Psoas muscle (tissue), 8 donors: Measurements from ENCODE around the gene CCN2. TPM values are rescaled to one million over a fixed set of nuclear protein-coding genes. Genes with fewer than 3 reads are reported as not detected.

Experiments used
- ATAC-seq, 4 donors: fragments of 200-7000 bp; cut with Tn5 transposase; one replicate each; pipeline ENCODE4 v1.9.1; 2020; ENCODE audit warnings: moderate library complexity in 3 of 4, mild to moderate bottlenecking in 2 of 4
- DNase-seq, 2 donors: peaks; one replicate each; pipeline ENCODE4 v3.0.0-alpha.2; 2020
- H3K27ac ChIP-seq: fragments of 200-600 bp; one replicate; pipeline ENCODE4 v1.8.0; 2022
- H3K27me3 ChIP-seq, 3 donors: fragments of 200-600 bp in 1 of 3; one replicate each; pipeline versions ENCODE4 v1.6.1 to v1.8.0; 2013 to 2022; ENCODE audit warnings: low read length in 2 of 3, mild to moderate bottlenecking in 2 of 3, moderate library complexity in 1 of 3; ENCODE audit not compliant: insufficient read depth in 3 of 3
- H3K36me3 ChIP-seq, 2 donors: fragments of 200-600 bp in 1 of 2; one replicate each; pipeline versions ENCODE4 v1.6.1 to v1.8.0; 2013 to 2022; ENCODE audit warnings: low read depth in 1 of 2, mild to moderate bottlenecking in 1 of 2, moderate library complexity in 1 of 2; ENCODE audit not compliant: insufficient read depth in 1 of 2
- H3K4me1 ChIP-seq: fragments of 200-600 bp; one replicate; pipeline ENCODE4 v1.8.0; 2022
- H3K4me3 ChIP-seq: fragments of 200-600 bp; one replicate; pipeline ENCODE4 v1.8.0; 2022; ENCODE audit warnings: mild to moderate bottlenecking
- H3K9me3 ChIP-seq: fragments of 200-600 bp; one replicate; pipeline ENCODE4 v1.8.0; 2022
- CTCF ChIP-seq: fragments of 200-600 bp; IDR thresholded peaks from one replicate; pipeline ENCODE4 v1.8.0; 2022; ENCODE audit warnings: antibody characterized with exemption
- WGBS, 3 donors: extraction: QIAGEN DNeasy Blood & Tissue Kit; methylation state at CpG; one replicate each; pipeline versions ENCODE4 v1.1.6 to v1.1.7; 2013; 5-methylcytosine and 5-hydroxymethylcytosine counted together
- intact Hi-C, 2 donors: fragments of 100-400 bp; cut with DNase I; formaldehyde crosslinking; loops; one replicate each; pipeline versions ENCODE4 v1.11.0 to v1.14.2; 2022
- polyA plus RNA-seq, 3 donors: library from polyadenylated mRNA; stranded (reverse); fragments of 200-250 nt; gene quantifications; one replicate each; pipeline ENCODE4 v1.2.3, GENCODE V29; 2013
- total RNA-seq, 4 donors: library from RNA; stranded (reverse); fragmentation: NEBNext Ultra II Directional in 2 of 4; extraction: Animal tissue kit (Norgen Biotek cat#: 25700) in 2 of 4; gene quantifications; one replicate each; pipeline versions ENCODE4 v1.2.1 to v1.2.4, GENCODE V29; 2021 to 2023
- donor health status: healthy with polysubstance abuse.
- donor health status: DM: no; HTN: no; CAD: no; lungs with moderate emphysema.
- donor health status: Bipolar disorder and iron deficiency.
- donor health status: healthy.
- donor health status: DM: yes; HTN: yes; CAD: no.
- donor health status: DM: no; HTN: no; CAD: no.
- donor health status: DM: no; HTN: no; CAD: no.
- donor health status: DM: yes; HTN: yes; CAD: no.

Gene CCN2
- total and polyA plus RNA-seq, 7 donors: 4.1 to 25.0 (median 14.3) TPM

- Histone ChIP-seq H3K9me3 (no peaks in the 10 kb centered on the region), H3K27me3 (no peaks in the 10 kb centered on the region), H3K36me3 (no peaks in the 10 kb centered on the region), H3K4me1 (no peaks in the 10 kb centered on the region), H3K27ac (no peak overlapping the region), H3K4me3 (no peak overlapping the region)
- DNase-seq (no peak), ATAC-seq (no peak)
- WGBS, 3 donors: 93 to 98% (median 95%) methylated on average over 2 of the region's 2 CpGs
- intact Hi-C loops: no loop called here
- no peak for TF ChIP-seq CTCF
Measured at GRCh38 chr6:131982740-131983259, 31.6 kb upstream of the CCN2 start.

- DNase-seq (no peak), ATAC-seq (no peak)
- H3K4me3 ChIP-seq: no peak overlapping the region
- no peaks in the 10 kb centered on the region for H3K9me3 ChIP-seq
- intact Hi-C loops: no loop called here
- no peak overlapping the region for H3K27ac ChIP-seq
- no peaks in the 10 kb centered on the region for H3K36me3 ChIP-seq
- H3K27me3 ChIP-seq: no peaks in the 10 kb centered on the region
- no peaks in the 10 kb centered on the region for H3K4me1 ChIP-seq
- 94 to 99% (median 96%) methylated on average over 3 of the region's 3 CpGs for WGBS, 3 donors
- no peak for TF ChIP-seq CTCF
Measured at GRCh38 chr6:131981624-131981978, 30.4 kb upstream of the CCN2 start.

GRCh38 chr6:131980791-131981623 lies 29.8 kb upstream of the CCN2 start:
- no peak for TF ChIP-seq CTCF
- intact Hi-C loops: no loop called here
- DNase-seq: no peak
- no peaks in the 10 kb centered on the region for H3K4me1 ChIP-seq
- ATAC-seq: no peak
- no peaks in the 10 kb centered on the region for H3K36me3 ChIP-seq
- no peaks in the 10 kb centered on the region for H3K27me3 ChIP-seq
- WGBS, 3 donors: 55 to 60% (median 56%) methylated on average over 8 of the region's 8 CpGs
- no peak overlapping the region for H3K4me3 ChIP-seq
- H3K27ac ChIP-seq: no peak overlapping the region
- H3K9me3 ChIP-seq: no peaks in the 10 kb centered on the region

GRCh38 chr6:131980338-131980790 lies 29.2 kb upstream of the CCN2 start:
- DNase-seq: no peak
- Histone ChIP-seq H3K36me3 (no peaks in the 10 kb centered on the region), H3K4me3 (no peak overlapping the region), H3K27ac (no peak overlapping the region), H3K27me3 (no peaks in the 10 kb centered on the region), H3K4me1 (no peaks in the 10 kb centered on the region), H3K9me3 (no peaks in the 10 kb centered on the region)
- no peak for ATAC-seq
- 87 to 94% (median 92%) methylated on average over 1 of the region's 1 CpG for WGBS, 3 donors
- intact Hi-C loops: no loop called here
- no peak for TF ChIP-seq CTCF
